SK-N-SH treated with all-trans-retinoic acid at 6 μM for 48 hours (cell line): ENCODE results near the gene SAMD1.

Experiments used
- ATAC-seq: fragments of 200-7000 bp; cut with Tn5 transposase; 3 replicates; pipeline ENCODE4 v1.9.1; 2020; ENCODE audit warnings: mild to moderate bottlenecking, moderate library complexity
- BACH2 ChIP-seq: fragments of 250-450 bp; sonication (Bioruptor Pico); IDR thresholded peaks from 2 replicates; pipeline ENCODE4 v1.9.0; 2021; ENCODE audit warnings: mild to moderate bottlenecking, borderline replicate concordance
- CSDC2 ChIP-seq: fragments of 250-450 bp; sonication (Bioruptor Pico); IDR thresholded peaks from 2 replicates; pipeline ENCODE4 v1.5.0; 2020; ENCODE audit warnings: mild to moderate bottlenecking, moderate library complexity
- ESRRG ChIP-seq: fragments of 250-450 bp; sonication (Bioruptor Pico); IDR thresholded peaks from 2 replicates; pipeline ENCODE4 v1.6.1; 2021; ENCODE audit warnings: mild to moderate bottlenecking
- GLIS3 ChIP-seq: fragments of 250-450 bp; sonication (Bioruptor Pico); IDR thresholded peaks from 2 replicates; pipeline ENCODE4 v1.5.0; 2020; ENCODE audit warnings: mild to moderate bottlenecking, moderate library complexity
- ISL1 ChIP-seq: fragments of 250-450 bp; sonication (Bioruptor Pico); IDR thresholded peaks from 2 replicates; pipeline ENCODE4 v2.1.2; 2022; ENCODE audit warnings: mild to moderate bottlenecking, moderate library complexity
- PATZ1 ChIP-seq: fragments of 250-450 bp; sonication (Bioruptor Pico); IDR thresholded peaks from 2 replicates; pipeline ENCODE4 v1.8.0; 2020; ENCODE audit warnings: mild to moderate bottlenecking, moderate library complexity, borderline replicate concordance
- POU6F1 ChIP-seq: fragments of 250-450 bp; sonication (Bioruptor Pico); IDR thresholded peaks from 2 replicates; pipeline ENCODE4 v1.8.0; 2021; ENCODE audit warnings: low read depth, mild to moderate bottlenecking, moderate library complexity, borderline replicate concordance
- PPARA ChIP-seq: fragments of 250-450 bp; sonication (Bioruptor Pico); IDR thresholded peaks from 2 replicates; pipeline ENCODE4 v1.5.0; 2020; ENCODE audit warnings: mild to moderate bottlenecking, borderline replicate concordance
- RARB ChIP-seq: fragments of 250-450 bp; sonication (Bioruptor Pico); IDR thresholded peaks from 2 replicates; pipeline ENCODE4 v1.8.0; 2021; ENCODE audit warnings: mild to moderate bottlenecking, moderate library complexity
- SNAI2 ChIP-seq: fragments of 250-450 bp; sonication (Bioruptor Pico); IDR thresholded peaks from 2 replicates; pipeline ENCODE4 v1.5.0; 2020; ENCODE audit warnings: mild to moderate bottlenecking, moderate library complexity
- TCF4 ChIP-seq: fragments of 250-450 bp; sonication (Bioruptor Pico); IDR thresholded peaks from 2 replicates; pipeline ENCODE4 v1.8.0; 2021; ENCODE audit warnings: mild to moderate bottlenecking, moderate library complexity, borderline replicate concordance
- TOX ChIP-seq: fragments of 250-450 bp; sonication (Bioruptor Pico); IDR thresholded peaks from 2 replicates; pipeline ENCODE4 v1.8.0; 2021; ENCODE audit warnings: mild to moderate bottlenecking, moderate library complexity, borderline replicate concordance
- TSHZ2 ChIP-seq: fragments of 250-450 bp; sonication (Bioruptor Pico); IDR thresholded peaks from 2 replicates; pipeline ENCODE4 v1.5.0; 2020; ENCODE audit warnings: mild to moderate bottlenecking, moderate library complexity
- ZC3H10 ChIP-seq: fragments of 250-450 bp; sonication (Bioruptor Pico); IDR thresholded peaks from 2 replicates; pipeline ENCODE4 v1.5.1; 2021; ENCODE audit warnings: mild to moderate bottlenecking, moderate library complexity
- ZFP3 ChIP-seq: fragments of 250-450 bp; sonication (Bioruptor Pico); IDR thresholded peaks from 2 replicates; pipeline ENCODE4 v1.5.0; 2020; ENCODE audit warnings: mild to moderate bottlenecking, moderate library complexity
- ZFP30 ChIP-seq: fragments of 450-650 bp; formaldehyde crosslinking; IDR thresholded peaks from 2 replicates; pipeline ENCODE4 v1.5.0; 2022; ENCODE audit warnings: mild to moderate bottlenecking, moderate library complexity
- ZNF565 ChIP-seq: fragments of 450-650 bp; formaldehyde crosslinking; conservative IDR thresholded peaks from 2 replicates; pipeline ENCODE4 v1.5.0; 2020; ENCODE audit warnings: low read depth, mild to moderate bottlenecking, moderate library complexity
- ZNF70 ChIP-seq: fragments of 450-650 bp; formaldehyde crosslinking; IDR thresholded peaks from 2 replicates; pipeline ENCODE4 v1.5.0; 2020; ENCODE audit warnings: mild to moderate bottlenecking, moderate library complexity
- TF ChIP-seq, protein P1 (sequence below): fragments of 250-450 bp; sonication (Bioruptor Pico); IDR thresholded peaks from 2 replicates; pipeline ENCODE4 v1.5.1; 2021; ENCODE audit warnings: mild to moderate bottlenecking, moderate library complexity
- TF ChIP-seq, protein P2 (sequence below): fragments of 250-450 bp; sonication (Bioruptor Pico); IDR thresholded peaks from 2 replicates; pipeline ENCODE4 v1.5.1; 2020; ENCODE audit warnings: low read depth, mild to moderate bottlenecking, moderate library complexity

Gene SAMD1

DNA sequence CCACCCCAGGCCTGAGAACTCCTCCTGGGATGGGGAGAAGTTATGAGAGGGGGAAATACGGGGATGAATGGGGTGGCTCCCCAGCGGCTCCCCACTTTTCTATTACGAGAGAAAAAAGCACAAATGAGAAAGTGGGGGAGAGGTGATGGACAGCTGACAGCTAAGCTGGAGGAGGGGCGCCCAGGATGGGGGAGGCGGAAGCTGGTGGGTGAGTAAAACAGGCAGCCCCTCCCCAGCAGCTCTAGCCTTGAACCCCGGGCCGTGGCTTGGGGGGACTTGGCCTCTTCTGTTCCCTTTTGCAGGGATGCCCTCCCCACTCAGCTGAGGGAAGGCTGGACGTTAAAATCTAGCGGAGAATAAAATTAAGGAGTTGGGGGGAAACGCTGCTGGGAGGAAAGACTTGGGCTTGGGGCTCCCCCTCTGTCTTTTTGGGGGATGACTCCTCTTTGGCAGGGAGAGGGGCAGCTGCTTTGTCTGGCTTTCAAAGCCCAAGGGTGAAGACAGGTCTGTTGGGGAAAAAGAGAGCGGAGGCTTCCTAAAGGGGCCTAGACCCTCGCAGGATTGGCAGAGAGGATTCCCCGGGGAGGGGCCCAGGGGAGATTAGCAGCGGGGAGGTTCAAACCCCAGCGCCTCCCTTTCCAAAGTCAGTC, 1.4 kb upstream of the SAMD1 start:
- ATAC-seq, result no peak; the same call in 2 of the 3 replicates
- no peak for TF ChIP-seq CSDC2 (CRISPR knock-in tag)
- no peak for TF ChIP-seq PATZ1
- no peak for TF ChIP-seq POU6F1
- no peak for TF ChIP-seq RARB (CRISPR knock-in tag)
- no peak for TF ChIP-seq TSHZ2 (CRISPR knock-in tag)
- no peak for TF ChIP-seq ZNF70 (CRISPR knock-in tag)
- TF ChIP-seq BACH2, result no peak
- no peak for TF ChIP-seq SNAI2 (CRISPR knock-in tag)
- TF ChIP-seq, protein P1, sequence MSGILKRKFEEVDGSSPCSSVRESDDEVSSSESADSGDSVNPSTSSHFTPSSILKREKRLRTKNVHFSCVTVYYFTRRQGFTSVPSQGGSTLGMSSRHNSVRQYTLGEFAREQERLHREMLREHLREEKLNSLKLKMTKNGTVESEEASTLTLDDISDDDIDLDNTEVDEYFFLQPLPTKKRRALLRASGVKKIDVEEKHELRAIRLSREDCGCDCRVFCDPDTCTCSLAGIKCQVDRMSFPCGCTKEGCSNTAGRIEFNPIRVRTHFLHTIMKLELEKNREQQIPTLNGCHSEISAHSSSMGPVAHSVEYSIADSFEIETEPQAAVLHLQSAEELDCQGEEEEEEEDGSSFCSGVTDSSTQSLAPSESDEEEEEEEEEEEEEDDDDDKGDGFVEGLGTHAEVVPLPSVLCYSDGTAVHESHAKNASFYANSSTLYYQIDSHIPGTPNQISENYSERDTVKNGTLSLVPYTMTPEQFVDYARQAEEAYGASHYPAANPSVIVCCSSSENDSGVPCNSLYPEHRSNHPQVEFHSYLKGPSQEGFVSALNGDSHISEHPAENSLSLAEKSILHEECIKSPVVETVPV (CRISPR knock-in tag), result no peak
- TF ChIP-seq PPARA (CRISPR knock-in tag), result no peak
- TF ChIP-seq GLIS3 (CRISPR knock-in tag), result no peak
- TF ChIP-seq ZNF565 (CRISPR knock-in tag), result no peak
- TF ChIP-seq TCF4 (CRISPR knock-in tag), result no peak
- TF ChIP-seq TOX (CRISPR knock-in tag), result no peak
- no peak for TF ChIP-seq ZC3H10 (CRISPR knock-in tag)
- TF ChIP-seq ZFP30 (CRISPR knock-in tag), result no peak
- TF ChIP-seq, all 23 proteins: peak for 0

DNA sequence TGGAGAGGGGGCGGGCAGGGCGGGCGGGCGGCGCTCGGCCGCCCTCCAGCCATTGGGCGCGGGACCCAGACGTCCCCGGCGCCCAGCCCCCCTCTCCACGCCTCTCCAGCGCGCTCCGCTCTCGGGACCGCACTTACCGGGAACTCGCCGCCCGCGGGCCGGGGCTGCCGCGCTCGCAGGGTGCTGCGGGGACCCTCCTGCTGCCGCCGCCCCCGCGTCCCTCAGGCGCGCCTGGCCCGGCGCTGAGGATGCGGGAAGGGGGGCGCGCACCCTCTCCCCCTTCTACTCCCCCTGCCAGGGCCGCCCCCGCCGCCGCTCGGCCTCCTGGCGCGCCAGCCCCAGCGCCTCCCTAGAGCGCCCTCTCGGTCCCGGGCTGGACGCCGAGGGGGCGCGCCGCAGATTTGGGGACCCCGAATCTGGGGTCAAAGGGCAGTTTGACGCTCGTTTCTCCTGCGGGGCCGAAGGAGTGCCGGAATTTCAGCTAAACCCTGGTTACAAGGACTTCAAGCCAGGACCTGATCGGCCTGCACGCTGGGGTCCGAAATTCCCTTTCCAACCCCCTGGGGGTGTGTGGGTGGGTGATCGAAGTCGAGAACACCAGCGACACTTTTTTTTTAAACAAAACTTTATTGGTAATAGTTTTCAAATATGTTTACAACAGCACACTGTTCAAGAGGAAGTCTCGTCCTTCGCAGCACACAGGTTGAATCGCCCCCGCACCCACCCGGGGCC, 696 bp upstream of the SAMD1 start:
- TF ChIP-seq SNAI2 (CRISPR knock-in tag), result no peak
- TF ChIP-seq ZFP3, result no peak
- no peak for TF ChIP-seq POU6F1
- peak; percentile 76 for ATAC-seq

DNA sequence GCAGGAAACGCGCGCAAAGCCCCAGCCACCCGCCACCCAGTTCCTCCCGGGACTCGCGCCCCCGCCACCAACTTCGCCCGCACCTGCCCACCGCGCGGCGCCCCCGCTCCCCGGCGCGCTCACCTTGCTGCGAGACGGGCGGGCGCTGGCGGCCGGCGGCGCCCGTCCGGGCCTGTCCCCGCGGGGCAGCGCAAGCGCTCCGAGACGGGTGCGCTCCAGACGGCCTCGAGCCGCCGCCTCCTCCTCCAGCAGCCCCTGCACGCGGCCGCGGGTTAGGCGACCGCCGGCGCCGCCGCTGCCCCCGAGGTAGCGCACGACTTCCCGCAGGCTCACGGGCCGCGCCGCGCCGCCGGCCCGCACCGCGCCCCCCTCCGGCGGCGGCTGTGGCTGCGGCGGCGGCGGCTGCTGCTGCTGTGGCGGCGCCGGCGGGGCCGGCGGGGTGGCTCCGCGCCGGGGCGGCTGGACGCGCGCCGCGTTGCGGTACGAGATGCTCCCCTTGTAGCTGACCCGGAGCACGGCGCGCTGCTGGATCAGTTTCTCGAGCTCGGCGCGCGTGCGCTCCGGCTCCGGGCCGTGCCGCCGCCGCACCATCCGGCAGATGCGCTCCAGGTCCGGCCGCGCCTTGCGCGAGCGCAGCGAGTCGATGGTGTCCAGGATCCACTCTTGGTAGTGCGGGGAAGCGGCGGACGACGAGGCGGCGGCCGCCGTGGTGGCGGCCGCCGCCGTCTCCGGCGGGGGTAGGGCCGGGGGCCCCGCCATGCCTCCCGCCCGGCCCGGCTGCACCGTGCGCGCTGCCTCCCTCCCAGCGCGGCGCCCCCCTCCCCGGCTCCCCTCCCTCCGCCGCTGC, 666 bp downstream of the SAMD1 start:
- TF ChIP-seq ZFP3 (no peak), ZC3H10 (CRISPR knock-in tag) (no peak), ZNF565 (CRISPR knock-in tag) (no peak), TOX (CRISPR knock-in tag) (no peak), ISL1 (no peak), ESRRG (no peak), SNAI2 (CRISPR knock-in tag) (no peak)
- TF ChIP-seq, protein P2, sequence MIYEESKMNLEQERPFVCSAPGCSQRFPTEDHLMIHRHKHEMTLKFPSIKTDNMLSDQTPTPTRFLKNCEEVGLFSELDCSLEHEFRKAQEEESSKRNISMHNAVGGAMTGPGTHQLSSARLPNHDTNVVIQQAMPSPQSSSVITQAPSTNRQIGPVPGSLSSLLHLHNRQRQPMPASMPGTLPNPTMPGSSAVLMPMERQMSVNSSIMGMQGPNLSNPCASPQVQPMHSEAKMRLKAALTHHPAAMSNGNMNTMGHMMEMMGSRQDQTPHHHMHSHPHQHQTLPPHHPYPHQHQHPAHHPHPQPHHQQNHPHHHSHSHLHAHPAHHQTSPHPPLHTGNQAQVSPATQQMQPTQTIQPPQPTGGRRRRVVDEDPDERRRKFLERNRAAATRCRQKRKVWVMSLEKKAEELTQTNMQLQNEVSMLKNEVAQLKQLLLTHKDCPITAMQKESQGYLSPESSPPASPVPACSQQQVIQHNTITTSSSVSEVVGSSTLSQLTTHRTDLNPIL, result no peak
- peak; percentile 54 for ATAC-seq
